Ishikawa (cell line): ENCODE measurements around the gene EXT2.

Source experiments
- CEBPB ChIP-seq: IDR thresholded peaks from 2 replicates; pipeline ENCODE4 v1.6.1; 2012
- CREB1 ChIP-seq: IDR thresholded peaks from 2 replicates; pipeline ENCODE4 v1.6.1; 2012; ENCODE audit warnings: low read depth
- EGR1 ChIP-seq: IDR thresholded peaks from 2 replicates; pipeline ENCODE4 v1.6.1; 2012
- EP300 ChIP-seq: IDR thresholded peaks from 2 replicates; pipeline ENCODE4 v1.6.1; 2012; ENCODE audit warnings: borderline replicate concordance
- FOXM1 ChIP-seq: IDR thresholded peaks from 2 replicates; pipeline ENCODE4 v1.6.1; 2012; ENCODE audit warnings: low read depth, borderline replicate concordance
- MAX ChIP-seq: IDR thresholded peaks from 2 replicates; pipeline ENCODE4 v1.6.1; 2012
- NFIC ChIP-seq: IDR thresholded peaks from 2 replicates; pipeline ENCODE4 v1.6.1; 2012
- RAD21 ChIP-seq: IDR thresholded peaks from 2 replicates; pipeline ENCODE4 v1.6.1; 2012; ENCODE audit warnings: low read depth
- TAF1 ChIP-seq: IDR thresholded peaks from 2 replicates; pipeline ENCODE4 v1.6.1; 2012; ENCODE audit warnings: low read depth, mild to moderate bottlenecking
- TCF12 ChIP-seq: IDR thresholded peaks from 2 replicates; pipeline ENCODE4 v1.6.1; 2012; ENCODE audit warnings: low read depth
- TEAD4 ChIP-seq: IDR thresholded peaks from 2 replicates; pipeline ENCODE4 v1.6.1; 2012
- USF1 ChIP-seq: IDR thresholded peaks from 2 replicates; pipeline ENCODE4 v1.6.1; 2012
- YY1 ChIP-seq: IDR thresholded peaks from 2 replicates; pipeline ENCODE4 v1.6.1; 2012; ENCODE audit warnings: low read depth
- ZBTB7A ChIP-seq: IDR thresholded peaks from 2 replicates; pipeline ENCODE4 v1.6.1; 2012; ENCODE audit warnings: low read depth
- TF ChIP-seq, protein P1 (sequence below): IDR thresholded peaks from 2 replicates; pipeline ENCODE4 v1.6.1; 2012; ENCODE audit warnings: low read depth, mild to moderate bottlenecking

The EXT2 gene

GRCh38 chr11:44051171-44051570 lies 44.3 kb upstream of the EXT2 start:
- TF ChIP-seq CEBPB (no peak), MAX (no peak), YY1 (no peak), CREB1 (no peak), TAF1 (no peak), NFIC (no peak), TCF12 (no peak), ZBTB7A (no peak), EGR1 (no peak), RAD21 (no peak), FOXM1 (no peak), EP300 (no peak), TEAD4 (no peak), USF1 (no peak)
- TF ChIP-seq, protein P1, sequence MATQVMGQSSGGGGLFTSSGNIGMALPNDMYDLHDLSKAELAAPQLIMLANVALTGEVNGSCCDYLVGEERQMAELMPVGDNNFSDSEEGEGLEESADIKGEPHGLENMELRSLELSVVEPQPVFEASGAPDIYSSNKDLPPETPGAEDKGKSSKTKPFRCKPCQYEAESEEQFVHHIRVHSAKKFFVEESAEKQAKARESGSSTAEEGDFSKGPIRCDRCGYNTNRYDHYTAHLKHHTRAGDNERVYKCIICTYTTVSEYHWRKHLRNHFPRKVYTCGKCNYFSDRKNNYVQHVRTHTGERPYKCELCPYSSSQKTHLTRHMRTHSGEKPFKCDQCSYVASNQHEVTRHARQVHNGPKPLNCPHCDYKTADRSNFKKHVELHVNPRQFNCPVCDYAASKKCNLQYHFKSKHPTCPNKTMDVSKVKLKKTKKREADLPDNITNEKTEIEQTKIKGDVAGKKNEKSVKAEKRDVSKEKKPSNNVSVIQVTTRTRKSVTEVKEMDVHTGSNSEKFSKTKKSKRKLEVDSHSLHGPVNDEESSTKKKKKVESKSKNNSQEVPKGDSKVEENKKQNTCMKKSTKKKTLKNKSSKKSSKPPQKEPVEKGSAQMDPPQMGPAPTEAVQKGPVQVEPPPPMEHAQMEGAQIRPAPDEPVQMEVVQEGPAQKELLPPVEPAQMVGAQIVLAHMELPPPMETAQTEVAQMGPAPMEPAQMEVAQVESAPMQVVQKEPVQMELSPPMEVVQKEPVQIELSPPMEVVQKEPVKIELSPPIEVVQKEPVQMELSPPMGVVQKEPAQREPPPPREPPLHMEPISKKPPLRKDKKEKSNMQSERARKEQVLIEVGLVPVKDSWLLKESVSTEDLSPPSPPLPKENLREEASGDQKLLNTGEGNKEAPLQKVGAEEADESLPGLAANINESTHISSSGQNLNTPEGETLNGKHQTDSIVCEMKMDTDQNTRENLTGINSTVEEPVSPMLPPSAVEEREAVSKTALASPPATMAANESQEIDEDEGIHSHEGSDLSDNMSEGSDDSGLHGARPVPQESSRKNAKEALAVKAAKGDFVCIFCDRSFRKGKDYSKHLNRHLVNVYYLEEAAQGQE, result no peak

GRCh38 chr11:44057340-44057739 lies 38.1 kb upstream of the EXT2 start:
- no peak for TF ChIP-seq EGR1
- no peak for TF ChIP-seq FOXM1
- TF ChIP-seq CREB1, result no peak
- no peak for TF ChIP-seq EP300
- no peak for TF ChIP-seq CEBPB
- TF ChIP-seq, protein P1, result no peak
- TF ChIP-seq YY1, result no peak
- no peak for TF ChIP-seq MAX
- no peak for TF ChIP-seq NFIC
- TF ChIP-seq TEAD4, result no peak
- no peak for TF ChIP-seq TAF1
- TF ChIP-seq TCF12, result no peak
- TF ChIP-seq ZBTB7A, result no peak
- TF ChIP-seq RAD21, result no peak
- TF ChIP-seq USF1, result no peak

DNA sequence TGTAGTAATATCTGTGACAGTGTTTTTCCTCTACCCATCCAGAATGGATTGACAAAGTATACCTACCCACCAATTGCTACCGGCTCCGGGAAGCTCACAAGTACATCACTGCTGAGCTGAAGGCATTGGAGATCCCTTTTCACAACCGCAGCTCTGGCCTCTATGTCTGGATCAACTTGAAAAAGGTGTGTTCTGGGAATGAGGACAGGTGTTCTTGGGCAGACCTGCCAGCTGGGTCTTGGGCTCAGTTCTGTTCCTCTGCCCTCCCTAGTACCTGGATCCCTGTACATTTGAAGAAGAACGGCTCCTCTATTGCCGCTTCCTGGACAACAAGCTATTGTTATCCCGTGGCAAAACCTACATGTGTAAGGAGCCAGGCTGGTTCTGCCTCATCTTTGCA lies 37.2 kb upstream of the EXT2 start:
- no peak for TF ChIP-seq CREB1
- no peak for TF ChIP-seq MAX
- TF ChIP-seq, protein P1, result no peak
- no peak for TF ChIP-seq EP300
- no peak for TF ChIP-seq FOXM1
- no peak for TF ChIP-seq USF1
- no peak for TF ChIP-seq NFIC
- TF ChIP-seq EGR1, result no peak
- TF ChIP-seq CEBPB, result no peak
- TF ChIP-seq YY1, result no peak
- TF ChIP-seq TCF12, result no peak
- no peak for TF ChIP-seq RAD21

- no peak for TF ChIP-seq TCF12
- TF ChIP-seq EGR1, result no peak
- TF ChIP-seq RAD21, result no peak
- TF ChIP-seq MAX, result no peak
- no peak for TF ChIP-seq ZBTB7A
- no peak for TF ChIP-seq CEBPB
- no peak for TF ChIP-seq NFIC
- TF ChIP-seq EP300, result no peak
- TF ChIP-seq, protein P1, result no peak
- no peak for TF ChIP-seq USF1
- no peak for TF ChIP-seq CREB1
- no peak for TF ChIP-seq FOXM1
- TF ChIP-seq TAF1, result no peak
- TF ChIP-seq TEAD4, result no peak
- TF ChIP-seq YY1, result no peak
These were observed 30.3 kb upstream of the EXT2 start for GRCh38 chr11:44065161-44065661.
